ENCODE data around the gene CFAP46. TPM values are rescaled to one million over a fixed set of nuclear protein-coding genes. Genes with fewer than 3 reads are reported as not detected.

Gene CFAP46
- total RNA-seq, 4 donors from 2014 or later: under 0.01 to 1.3 (median 0.28) TPM

DNA sequence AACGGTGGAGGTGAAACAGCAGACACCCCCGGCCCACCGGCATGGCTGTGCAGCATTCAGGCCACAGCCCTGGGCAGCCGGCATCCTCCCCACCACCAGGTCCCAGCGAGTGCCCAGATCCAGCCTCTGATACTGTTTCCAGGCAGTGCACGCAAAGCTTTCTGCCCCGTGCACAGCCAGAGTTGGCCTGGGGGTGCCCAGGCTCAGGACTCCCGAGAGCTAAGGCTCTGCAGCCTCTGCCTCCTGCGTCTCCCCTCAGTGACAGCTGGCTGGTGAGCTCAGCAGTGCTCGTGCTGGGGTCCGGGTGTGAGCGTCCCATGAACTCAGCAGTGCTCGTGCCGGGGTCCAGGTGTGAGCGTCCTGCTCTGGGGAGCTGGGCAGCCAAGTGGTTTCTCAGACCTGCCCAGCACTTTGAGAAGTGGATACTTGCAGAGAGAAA is 65.4 kb downstream of the CFAP46 start:
- TF ChIP-seq EP300 (IDR thresholded peaks at IDR 0.05) (no peak), POLR2A (IDR thresholded peaks at IDR 0.05; ENCODE audit: low read depth) (no peak), POLR2AphosphoS5 (IDR thresholded peaks at IDR 0.05) (no peak)
- TF ChIP-seq, protein P1, sequence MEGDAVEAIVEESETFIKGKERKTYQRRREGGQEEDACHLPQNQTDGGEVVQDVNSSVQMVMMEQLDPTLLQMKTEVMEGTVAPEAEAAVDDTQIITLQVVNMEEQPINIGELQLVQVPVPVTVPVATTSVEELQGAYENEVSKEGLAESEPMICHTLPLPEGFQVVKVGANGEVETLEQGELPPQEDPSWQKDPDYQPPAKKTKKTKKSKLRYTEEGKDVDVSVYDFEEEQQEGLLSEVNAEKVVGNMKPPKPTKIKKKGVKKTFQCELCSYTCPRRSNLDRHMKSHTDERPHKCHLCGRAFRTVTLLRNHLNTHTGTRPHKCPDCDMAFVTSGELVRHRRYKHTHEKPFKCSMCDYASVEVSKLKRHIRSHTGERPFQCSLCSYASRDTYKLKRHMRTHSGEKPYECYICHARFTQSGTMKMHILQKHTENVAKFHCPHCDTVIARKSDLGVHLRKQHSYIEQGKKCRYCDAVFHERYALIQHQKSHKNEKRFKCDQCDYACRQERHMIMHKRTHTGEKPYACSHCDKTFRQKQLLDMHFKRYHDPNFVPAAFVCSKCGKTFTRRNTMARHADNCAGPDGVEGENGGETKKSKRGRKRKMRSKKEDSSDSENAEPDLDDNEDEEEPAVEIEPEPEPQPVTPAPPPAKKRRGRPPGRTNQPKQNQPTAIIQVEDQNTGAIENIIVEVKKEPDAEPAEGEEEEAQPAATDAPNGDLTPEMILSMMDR (IDR thresholded peaks at IDR 0.05): no peak
- Histone ChIP-seq H3K27me3 (peaks cover 0 to 59% (median 0%) of the 10 kb centered on the region in 4 donors), H3K9me3 (peaks cover 0 to 4% (median 0%) of the 10 kb centered on the region in 4 donors), H3K36me3 (no peaks in the 10 kb centered on the region), H3K4me1 (no peaks in the 10 kb centered on the region), H3K4me3 (no peak overlapping the region), H3K27ac (replicated peaks in 1 of 4) (no peak overlapping the region)
- no peak for DNase-seq (ENCODE audit: extremely low spot score)
- intact Hi-C loops (cut with DNase I): no loop called here
- 86% methylated on average over 11 of the region's 15 CpGs for WGBS

DNA sequence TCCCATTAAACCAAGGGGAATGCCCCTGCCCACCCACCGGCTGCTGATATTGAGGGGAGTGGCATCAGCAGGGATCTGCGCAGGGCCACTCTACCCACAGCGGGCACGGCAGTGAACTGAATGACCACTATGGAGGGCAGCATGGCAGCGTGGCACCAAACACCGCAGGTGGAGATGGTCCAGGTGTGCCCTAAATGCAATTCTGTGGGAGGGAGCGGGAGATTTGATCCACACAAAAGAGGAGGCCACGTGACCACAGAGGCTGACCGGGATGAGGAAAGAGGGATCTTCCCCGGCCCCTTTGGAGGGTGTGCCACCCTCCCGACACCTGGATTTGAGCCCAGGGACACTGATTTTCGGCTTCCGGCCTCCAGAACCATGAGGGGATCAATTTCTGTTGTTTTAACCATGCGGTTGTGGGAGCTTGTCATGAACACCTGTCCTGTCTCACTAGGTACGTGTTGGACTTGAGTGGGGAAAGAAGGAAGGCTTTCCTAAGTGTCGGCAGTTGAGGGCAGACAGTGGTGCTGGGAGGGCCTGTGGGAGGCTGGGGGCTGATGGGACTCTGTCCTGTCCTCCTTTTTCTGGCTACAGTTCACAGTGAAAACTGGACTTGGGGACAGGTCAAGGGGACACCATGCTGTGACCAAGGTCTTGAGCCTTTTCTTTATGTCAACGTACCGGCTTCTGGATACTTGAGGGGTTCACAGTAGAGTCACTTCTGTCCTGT is 66.1 kb downstream of the CFAP46 start:
- intact Hi-C loops (cut with DNase I): no loop called here
- H3K4me1 ChIP-seq: no peaks in the 10 kb centered on the region
- WGBS: 88% methylated on average over 18 of the region's 18 CpGs
- H3K9me3 ChIP-seq: peaks cover 0 to 6% (median 1%) of the 10 kb centered on the region in 4 donors
- H3K27me3 ChIP-seq: peaks cover 0 to 53% (median 0%) of the 10 kb centered on the region in 4 donors
- no peak for DNase-seq (ENCODE audit: extremely low spot score)
- no peak for TF ChIP-seq EP300 (IDR thresholded peaks at IDR 0.05)
- no peak for TF ChIP-seq POLR2AphosphoS5 (IDR thresholded peaks at IDR 0.05)
- TF ChIP-seq, protein P1 (IDR thresholded peaks at IDR 0.05): no peak
- TF ChIP-seq POLR2A (IDR thresholded peaks at IDR 0.05; ENCODE audit: low read depth): no peak
- H3K27ac ChIP-seq (replicated peaks in 1 of 4): no peak overlapping the region
- no peaks in the 10 kb centered on the region for H3K36me3 ChIP-seq
- no peak overlapping the region for H3K4me3 ChIP-seq

DNA sequence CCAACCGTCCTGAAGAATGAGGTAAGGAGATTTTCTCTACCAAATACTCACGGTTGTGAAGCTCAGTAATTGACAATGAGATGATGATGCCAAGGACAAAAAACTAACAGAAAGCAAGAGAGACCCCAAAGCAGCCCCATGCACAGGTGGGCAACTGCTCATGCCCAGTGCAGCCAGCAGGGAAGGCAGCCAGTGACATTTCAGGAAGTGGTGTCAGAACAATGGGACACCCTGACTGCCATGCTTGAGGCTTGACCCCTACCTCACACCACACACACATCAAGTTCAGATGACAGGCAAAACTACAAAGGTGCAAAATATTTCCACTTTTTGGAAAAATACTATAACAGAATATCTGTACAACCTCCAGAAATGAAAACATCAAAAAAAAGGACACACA is 66.9 kb downstream of the CFAP46 start:
- H3K4me1 ChIP-seq: no peaks in the 10 kb centered on the region
- H3K36me3 ChIP-seq: no peaks in the 10 kb centered on the region
- TF ChIP-seq, protein P1 (IDR thresholded peaks at IDR 0.05): no peak
- TF ChIP-seq EP300 (IDR thresholded peaks at IDR 0.05) (no peak), POLR2AphosphoS5 (IDR thresholded peaks at IDR 0.05) (no peak), POLR2A (IDR thresholded peaks at IDR 0.05; ENCODE audit: low read depth) (no peak)
- no peak for DNase-seq (ENCODE audit: extremely low spot score)
- 76% methylated on average over 2 of the region's 2 CpGs for WGBS
- peaks cover 0 to 50% (median 0%) of the 10 kb centered on the region in 4 donors for H3K27me3 ChIP-seq
- no peak overlapping the region for H3K4me3 ChIP-seq
- peaks cover 0 to 14% (median 6%) of the 10 kb centered on the region in 4 donors for H3K9me3 ChIP-seq
- intact Hi-C loops (cut with DNase I): no loop called here
- H3K27ac ChIP-seq (replicated peaks in 1 of 4): no peak overlapping the region

DNA sequence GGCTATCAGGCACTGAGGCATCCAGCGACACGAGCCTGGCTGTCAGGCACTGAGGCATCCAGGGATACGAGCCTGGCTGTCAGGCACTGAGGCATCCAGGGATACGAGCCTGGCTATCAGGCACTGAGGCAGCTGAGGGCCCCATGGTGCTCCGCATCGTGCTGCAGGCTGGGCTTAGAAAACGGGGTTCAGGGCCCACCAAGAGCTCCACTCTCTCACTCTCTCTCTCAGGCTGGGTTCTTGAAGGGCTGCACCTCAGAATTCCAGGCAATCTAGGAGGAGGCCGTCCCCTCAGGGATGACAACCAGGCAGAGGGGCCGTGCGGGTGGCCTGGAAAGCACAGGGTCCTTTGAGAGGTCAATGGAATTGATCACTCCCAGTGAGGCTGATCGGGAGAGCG is 69.0 kb downstream of the CFAP46 start:
- Histone ChIP-seq H3K27ac (replicated peaks in 1 of 4) (no peak overlapping the region), H3K4me3 (no peak overlapping the region), H3K27me3 (peaks cover 0 to 40% (median 0%) of the 10 kb centered on the region in 4 donors), H3K9me3 (peaks cover 0 to 18% (median 8%) of the 10 kb centered on the region in 4 donors), H3K4me1 (no peaks in the 10 kb centered on the region), H3K36me3 (no peaks in the 10 kb centered on the region)
- DNase-seq (ENCODE audit: extremely low spot score): no peak
- WGBS: 84% methylated on average over 12 of the region's 12 CpGs
- intact Hi-C loops (cut with DNase I): no loop called here
- no peak for TF ChIP-seq POLR2A (IDR thresholded peaks at IDR 0.05; ENCODE audit: low read depth)
- TF ChIP-seq, protein P1 (IDR thresholded peaks at IDR 0.05): no peak
- no peak for TF ChIP-seq EP300 (IDR thresholded peaks at IDR 0.05)
- TF ChIP-seq POLR2AphosphoS5 (IDR thresholded peaks at IDR 0.05): no peak
